GM12878 (cell line): Measurements from ENCODE around the gene CLC. TPM values are rescaled to one million over a fixed set of nuclear protein-coding genes. Genes with fewer than 3 reads are reported as not detected.

Experiments used
- polyA plus RNA-seq, 11 experiments: library from polyadenylated mRNA; depleted of rRNA in 4 of 11; unstranded in 6 of 11; stranded (reverse) in 5 of 11; fragments of >200 nt; fragmentation: Nextera tagmentation in 4 of 11; fragmentation: Illumina TruSeq in 1 of 11; extraction: Ambion mirVana in 4 of 11; extraction: Trizol in 1 of 11; gene quantifications; 1 replicate in 1 of 11; 2 replicates in 10 of 11; pipeline versions ENCODE4 v1.2.1 to v1.2.3, GENCODE V29; 2011 to 2016; ENCODE audit warnings: inconsistent platforms in 2 of 11, missing spikeins in 2 of 11, low read depth in 1 of 11
- small RNA-seq: library from RNA; depleted of rRNA; stranded (forward); fragments of <200 nt; gene quantifications from one replicate; pipeline ENCODE3, GENCODE V24; 2014
- total RNA-seq, 4 experiments: library from RNA; depleted of rRNA in 3 of 4; stranded (reverse); fragments of >200 nt in 3 of 4; fragmentation: Illumina TruSeq in 1 of 4; extraction: Trizol in 1 of 4; gene quantifications; 2 replicates each; pipeline versions ENCODE4 v1.2.1 to v1.2.3, GENCODE V29; 2013 to 2021

CLC gene
- total and polyA plus RNA-seq, 10 of the 15 experiments (the other 5 are each of a cell fraction or from before 2014, with no cell fraction given), result 0.18 to 0.36 (median 0.29) TPM; not detected in 4

Small RNA genes within 50 kb of the gene (small RNA-seq; reads per million reads assigned to genes)
- not detected for gene RPS29P27

Other genes starting within 250 kb of the CLC start
Only the 7 nearest of the 12 such genes appear.
- gene LGALS13, start 135.5 kb downstream of the CLC start, total RNA-seq (2014; rRNA removed), result not detected in 2 replicates
- gene LGALS13, start 135.5 kb downstream of the CLC start, total RNA-seq (2014; rRNA removed; fragmentation: Illumina TruSeq; extraction: Trizol), result not detected in 2 replicates
- gene LGALS13, start 135.5 kb downstream of the CLC start, total RNA-seq (2021), result not detected in 2 replicates
- gene LGALS13, start 135.5 kb downstream of the CLC start, polyA plus RNA-seq (2011; rRNA removed), result not detected in 2 replicates
- gene LGALS13, start 135.5 kb downstream of the CLC start, polyA plus RNA-seq (2014; fragmentation: Illumina TruSeq; extraction: Trizol), result not detected in 2 replicates
- gene LGALS13, start 135.5 kb downstream of the CLC start, polyA plus RNA-seq (2014; fragmentation: Nextera tagmentation; extraction: Ambion mirVana), result not detected
- not detected in 2 replicates for gene LGALS13, start 135.5 kb downstream of the CLC start, polyA plus RNA-seq (2014; rRNA removed)
- gene LGALS13, start 135.5 kb downstream of the CLC start, polyA plus RNA-seq (2016; fragmentation: Nextera tagmentation; extraction: Ambion mirVana), result not detected
- not detected in 2 replicates for gene LGALS16, start 82.1 kb downstream of the CLC start, total RNA-seq (2014; rRNA removed)
- gene LGALS16, start 82.1 kb downstream of the CLC start, total RNA-seq (2014; rRNA removed; fragmentation: Illumina TruSeq; extraction: Trizol), result not detected in 2 replicates
- gene LGALS16, start 82.1 kb downstream of the CLC start, total RNA-seq (2021), result not detected in 2 replicates
- gene LGALS16, start 82.1 kb downstream of the CLC start, polyA plus RNA-seq (2011; rRNA removed), result not detected in 2 replicates
- not detected in 2 replicates for gene LGALS16, start 82.1 kb downstream of the CLC start, polyA plus RNA-seq (2014; fragmentation: Illumina TruSeq; extraction: Trizol)
- gene LGALS16, start 82.1 kb downstream of the CLC start, polyA plus RNA-seq (2014; fragmentation: Nextera tagmentation; extraction: Ambion mirVana), result not detected
- gene LGALS16, start 82.1 kb downstream of the CLC start, polyA plus RNA-seq (2014; rRNA removed), result not detected in 2 replicates
- gene LGALS16, start 82.1 kb downstream of the CLC start, polyA plus RNA-seq (2016; fragmentation: Nextera tagmentation; extraction: Ambion mirVana), result not detected
- 6.9 and 9.0 TPM in 2 replicates for gene LGALS14, start 33.5 kb downstream of the CLC start, total RNA-seq (2014; rRNA removed)
- gene LGALS14, start 33.5 kb downstream of the CLC start, total RNA-seq (2014; rRNA removed; fragmentation: Illumina TruSeq; extraction: Trizol), result 5.2 and 6.2 TPM in 2 replicates
- 4.9 and 6.6 TPM in 2 replicates for gene LGALS14, start 33.5 kb downstream of the CLC start, total RNA-seq (2021)
- gene LGALS14, start 33.5 kb downstream of the CLC start, polyA plus RNA-seq (2011; rRNA removed), result 9.3 and 12.2 TPM in 2 replicates
- 8.1 and 8.5 TPM in 2 replicates for gene LGALS14, start 33.5 kb downstream of the CLC start, polyA plus RNA-seq (2014; fragmentation: Illumina TruSeq; extraction: Trizol)
- gene LGALS14, start 33.5 kb downstream of the CLC start, polyA plus RNA-seq (2014; fragmentation: Nextera tagmentation; extraction: Ambion mirVana), result 10 to 100 TPM; 21.0 to 34.6 TPM
- gene LGALS14, start 33.5 kb downstream of the CLC start, polyA plus RNA-seq (2014; rRNA removed), result 5.2 and 7.6 TPM in 2 replicates
- gene LGALS14, start 33.5 kb downstream of the CLC start, polyA plus RNA-seq (2016; fragmentation: Nextera tagmentation; extraction: Ambion mirVana), result 1 to 10 TPM; 5.1 to 6.2 TPM
- not detected in 2 replicates for gene LEUTX, start 40.8 kb upstream of the CLC start, total RNA-seq (2014; rRNA removed)
- gene LEUTX, start 40.8 kb upstream of the CLC start, total RNA-seq (2014; rRNA removed; fragmentation: Illumina TruSeq; extraction: Trizol), result not detected in 2 replicates
- gene LEUTX, start 40.8 kb upstream of the CLC start, total RNA-seq (2021), result not detected in 2 replicates
- not detected in 2 replicates for gene LEUTX, start 40.8 kb upstream of the CLC start, polyA plus RNA-seq (2011; rRNA removed)
- gene LEUTX, start 40.8 kb upstream of the CLC start, polyA plus RNA-seq (2014; fragmentation: Illumina TruSeq; extraction: Trizol), result 0.46 TPM in 1 of 2 replicates, not detected in the other
- gene LEUTX, start 40.8 kb upstream of the CLC start, polyA plus RNA-seq (2014; fragmentation: Nextera tagmentation; extraction: Ambion mirVana), result under 1 TPM; 0.29 to 0.40 TPM
- gene LEUTX, start 40.8 kb upstream of the CLC start, polyA plus RNA-seq (2014; rRNA removed), result 0.33 and 0.91 TPM in 2 replicates
- under 1 TPM; 0.39 to 0.44 TPM for gene LEUTX, start 40.8 kb upstream of the CLC start, polyA plus RNA-seq (2016; fragmentation: Nextera tagmentation; extraction: Ambion mirVana)
- gene DYRK1B, start 96.1 kb upstream of the CLC start, total RNA-seq (2014; rRNA removed), result 2.9 and 3.6 TPM in 2 replicates
- 1.7 and 2.0 TPM in 2 replicates for gene DYRK1B, start 96.1 kb upstream of the CLC start, total RNA-seq (2014; rRNA removed; fragmentation: Illumina TruSeq; extraction: Trizol)
- 8.9 and 10.2 TPM in 2 replicates for gene DYRK1B, start 96.1 kb upstream of the CLC start, total RNA-seq (2021)
- gene DYRK1B, start 96.1 kb upstream of the CLC start, polyA plus RNA-seq (2011; rRNA removed), result 2.7 and 2.9 TPM in 2 replicates
- 2.1 and 3.4 TPM in 2 replicates for gene DYRK1B, start 96.1 kb upstream of the CLC start, polyA plus RNA-seq (2014; fragmentation: Illumina TruSeq; extraction: Trizol)
- gene DYRK1B, start 96.1 kb upstream of the CLC start, polyA plus RNA-seq (2014; fragmentation: Nextera tagmentation; extraction: Ambion mirVana), result under 1 TPM in 1 of 2 experiments, not detected in 1; 0.07 TPM
- 5.6 and 6.0 TPM in 2 replicates for gene DYRK1B, start 96.1 kb upstream of the CLC start, polyA plus RNA-seq (2014; rRNA removed)
- gene DYRK1B, start 96.1 kb upstream of the CLC start, polyA plus RNA-seq (2016; fragmentation: Nextera tagmentation; extraction: Ambion mirVana), result 1 to 10 TPM; 2.9 to 4.3 TPM
- 323 and 343 TPM in 2 replicates for gene FBL, start 108.3 kb upstream of the CLC start, total RNA-seq (2014; rRNA removed)
- gene FBL, start 108.3 kb upstream of the CLC start, total RNA-seq (2014; rRNA removed; fragmentation: Illumina TruSeq; extraction: Trizol), result 497 and 501 TPM in 2 replicates
- gene FBL, start 108.3 kb upstream of the CLC start, total RNA-seq (2021), result 534 and 544 TPM in 2 replicates
- gene FBL, start 108.3 kb upstream of the CLC start, polyA plus RNA-seq (2011; rRNA removed), result 442 and 775 TPM in 2 replicates
- 865 and 1,083 TPM in 2 replicates for gene FBL, start 108.3 kb upstream of the CLC start, polyA plus RNA-seq (2014; fragmentation: Illumina TruSeq; extraction: Trizol)
- gene FBL, start 108.3 kb upstream of the CLC start, polyA plus RNA-seq (2014; fragmentation: Nextera tagmentation; extraction: Ambion mirVana), result 100 to 1,000 TPM; 156 to 460 TPM
- 568 and 589 TPM in 2 replicates for gene FBL, start 108.3 kb upstream of the CLC start, polyA plus RNA-seq (2014; rRNA removed)
- 100 to 1,000 TPM; 253 to 257 TPM for gene FBL, start 108.3 kb upstream of the CLC start, polyA plus RNA-seq (2016; fragmentation: Nextera tagmentation; extraction: Ambion mirVana)
- gene FCGBP, start 196.6 kb upstream of the CLC start, total RNA-seq (2014; rRNA removed), result 0.38 and 0.56 TPM in 2 replicates
- 0.41 and 0.45 TPM in 2 replicates for gene FCGBP, start 196.6 kb upstream of the CLC start, total RNA-seq (2014; rRNA removed; fragmentation: Illumina TruSeq; extraction: Trizol)
- 2.6 and 3.2 TPM in 2 replicates for gene FCGBP, start 196.6 kb upstream of the CLC start, total RNA-seq (2021)
- gene FCGBP, start 196.6 kb upstream of the CLC start, polyA plus RNA-seq (2011; rRNA removed), result 0.19 and 0.30 TPM in 2 replicates
- gene FCGBP, start 196.6 kb upstream of the CLC start, polyA plus RNA-seq (2014; fragmentation: Illumina TruSeq; extraction: Trizol), result 0.19 TPM in 1 of 2 replicates, not detected in the other
- gene FCGBP, start 196.6 kb upstream of the CLC start, polyA plus RNA-seq (2014; fragmentation: Nextera tagmentation; extraction: Ambion mirVana), result under 1 TPM in 1 of 2 experiments, not detected in 1; 0.02 TPM
- gene FCGBP, start 196.6 kb upstream of the CLC start, polyA plus RNA-seq (2014; rRNA removed), result 0.73 and 1.0 TPM in 2 replicates
- gene FCGBP, start 196.6 kb upstream of the CLC start, polyA plus RNA-seq (2016; fragmentation: Nextera tagmentation; extraction: Ambion mirVana), result under 1 TPM in 1 of 2 experiments, not detected in 1; 0.21 TPM